Mucosa of descending colon (tissue), 3 donors: ENCODE data around the gene TMEM178B. TPM values are rescaled to one million over a fixed set of nuclear protein-coding genes. Genes with fewer than 3 reads are reported as not detected.

Experiments
- ATAC-seq: fragments of 200-7000 bp; cut with Tn5 transposase; one replicate; pipeline ENCODE4 v1.9.1; 2020; ENCODE audit warnings: mild to moderate bottlenecking, moderate library complexity
- DNase-seq, 3 donors: peaks; one replicate each; pipeline ENCODE4 v3.0.0-alpha.2; 2020
- H3K36me3 ChIP-seq: fragments of 200-600 bp; one replicate; pipeline ENCODE4 v1.8.0; 2021; ENCODE audit warnings: low read depth, mild to moderate bottlenecking
- H3K4me1 ChIP-seq: fragments of 200-600 bp; one replicate; pipeline ENCODE4 v1.8.0; 2021; ENCODE audit warnings: low read depth, mild to moderate bottlenecking
- H3K4me3 ChIP-seq: fragments of 200-600 bp; one replicate; pipeline ENCODE4 v1.8.0; 2021; ENCODE audit warnings: mild to moderate bottlenecking
- H3K9me3 ChIP-seq: fragments of 200-600 bp; one replicate; pipeline ENCODE4 v1.8.0; 2021; ENCODE audit warnings: mild to moderate bottlenecking
- CTCF ChIP-seq: fragments of 200-600 bp; IDR thresholded peaks from one replicate; pipeline ENCODE4 v1.8.0; 2022; ENCODE audit warnings: antibody characterized with exemption, mild to moderate bottlenecking
- intact Hi-C, 2 donors: fragments of 100-400 bp; cut with DNase I in 1 of 2; cut with micrococcal nuclease in 1 of 2; formaldehyde crosslinking; loops; one replicate each; pipeline versions ENCODE4 v1.11.0 to v1.11.1; 2022; cut with DNase I, micrococcal nuclease
- total RNA-seq, 3 donors: library from RNA; stranded (reverse); fragmentation: NEBNext Ultra II Directional in 2 of 3; extraction: Animal tissue kit (Norgen Biotek cat#: 25700) in 2 of 3; gene quantifications; one replicate each; pipeline versions ENCODE4 v1.2.1 to v1.2.4, GENCODE V29; 2021 to 2023
- donor health status: DM: no; HTN: no; CAD: no; lungs with moderate emphysema.
- donor health status: DM: no; HTN: no; CAD: no.
- donor health status: DM: no; HTN: yes; CAD: no.

Gene TMEM178B
- total RNA-seq, 3 donors from 2014 or later = 0.22 to 2.0 (median 0.32) TPM

- no peak for ATAC-seq
- intact Hi-C loops = no loop called here
- Histone ChIP-seq H3K4me3 (no peak overlapping the region), H3K36me3 (no peaks in the 10 kb centered on the region), H3K4me1 (no peaks in the 10 kb centered on the region), H3K9me3 (no peaks in the 10 kb centered on the region)
- DNase-seq = no peak
- no peak for TF ChIP-seq CTCF
Observed at GRCh38 chr7:141417506-141417905, 343.6 kb downstream of the TMEM178B start.

GRCh38 chr7:141418066-141418465 lies 344.2 kb downstream of the TMEM178B start:
- Histone ChIP-seq H3K4me3 (no peak overlapping the region), H3K9me3 (no peaks in the 10 kb centered on the region), H3K36me3 (no peaks in the 10 kb centered on the region), H3K4me1 (no peaks in the 10 kb centered on the region)
- TF ChIP-seq CTCF = no peak
- no peak for ATAC-seq
- intact Hi-C loops = no loop called here
- no peak for DNase-seq

- DNase-seq (no peak), ATAC-seq (no peak)
- TF ChIP-seq CTCF = no peak
- no peaks in the 10 kb centered on the region for H3K4me1 ChIP-seq
- H3K36me3 ChIP-seq = no peaks in the 10 kb centered on the region
- no peak overlapping the region for H3K4me3 ChIP-seq
- H3K9me3 ChIP-seq = no peaks in the 10 kb centered on the region
- intact Hi-C loops = no loop called here
Observed at GRCh38 chr7:141421306-141421705, 347.4 kb downstream of the TMEM178B start.

GRCh38 chr7:141427134-141427533 lies 353.3 kb downstream of the TMEM178B start:
- DNase-seq (no peak), ATAC-seq (no peak)
- intact Hi-C loops = no loop called here
- Histone ChIP-seq H3K36me3 (no peaks in the 10 kb centered on the region), H3K4me1 (no peaks in the 10 kb centered on the region), H3K4me3 (no peak overlapping the region), H3K9me3 (peaks cover 6% of the 10 kb centered on the region)
- no peak for TF ChIP-seq CTCF

- intact Hi-C loops = no loop called here
- no peak for ATAC-seq
- Histone ChIP-seq H3K36me3 (no peaks in the 10 kb centered on the region), H3K4me3 (no peak overlapping the region), H3K9me3 (peaks cover 6% of the 10 kb centered on the region), H3K4me1 (no peaks in the 10 kb centered on the region)
- TF ChIP-seq CTCF = no peak
- no peak for DNase-seq
Observed at GRCh38 chr7:141430455-141431139, 356.7 kb downstream of the TMEM178B start.

GRCh38 chr7:141431140-141431479 lies 357.2 kb downstream of the TMEM178B start:
- no peak for TF ChIP-seq CTCF
- intact Hi-C loops = no loop called here
- no peaks in the 10 kb centered on the region for H3K36me3 ChIP-seq
- H3K4me1 ChIP-seq = no peaks in the 10 kb centered on the region
- peaks cover 6% of the 10 kb centered on the region for H3K9me3 ChIP-seq
- ATAC-seq (no peak), DNase-seq (no peak)
- no peak overlapping the region for H3K4me3 ChIP-seq
